NCI-H69 (cell line): ENCODE data around the gene LCAT.

ENCODE experiments used
- DNase-seq: peaks from one replicate; lab custom pipeline; 2025; lab: John Stamatoyannopoulos, UW

Gene LCAT

GRCh38 chr16:67968400-67969253, 24.7 kb upstream of the LCAT start, which contains the start of gene SLC12A4:
Gene SLC12A4 (minus strand): TSS chr16:67968637. CDS start chr16:67968553, 84 bp downstream.
- peak; percentile 78 for DNase-seq

GRCh38 chr16:67967958-67968399, 24.1 kb upstream of the LCAT start:
- peak; percentile 46 for DNase-seq

GRCh38 chr16:67967183-67967957, 23.4 kb upstream of the LCAT start:
- peak; percentile 54 for DNase-seq

GRCh38 chr16:67966549-67967182, 22.7 kb upstream of the LCAT start:
- DNase-seq: peak; percentile 50

GRCh38 chr16:67965668-67966548, 22.0 kb upstream of the LCAT start:
- DNase-seq: peak; percentile 64

GRCh38 chr16:67964477-67965131, 20.7 kb upstream of the LCAT start:
- DNase-seq: peak; percentile 77

- peak; percentile 32 for DNase-seq
These were observed 19.9 kb upstream of the LCAT start for GRCh38 chr16:67963662-67964321.

- DNase-seq: no peak
These were observed 19.4 kb upstream of the LCAT start for GRCh38 chr16:67963292-67963661.

- DNase-seq: no peak
These were observed 18.2 kb upstream of the LCAT start for GRCh38 chr16:67962135-67962534.

- DNase-seq: peak; percentile 98
These were observed 17.6 kb upstream of the LCAT start for GRCh38 chr16:67961551-67961957.

- DNase-seq: no peak
These were observed 15.8 kb upstream of the LCAT start for GRCh38 chr16:67959536-67960329.

GRCh38 chr16:67957622-67958021, 13.7 kb upstream of the LCAT start:
- DNase-seq: no peak

- no peak for DNase-seq
These were observed 10.7 kb upstream of the LCAT start for GRCh38 chr16:67954421-67955196.

- DNase-seq: no peak
These were observed 9.9 kb upstream of the LCAT start for GRCh38 chr16:67953641-67954375.

- no peak for DNase-seq
These were observed 7.6 kb upstream of the LCAT start for GRCh38 chr16:67951485-67951884.

GRCh38 chr16:67950335-67950843, 6.5 kb upstream of the LCAT start:
- no peak for DNase-seq

- no peak for DNase-seq
These were observed 5.7 kb upstream of the LCAT start for GRCh38 chr16:67949645-67950044.

GRCh38 chr16:67948015-67948414, 4.1 kb upstream of the LCAT start:
- DNase-seq: no peak
